Liver (tissue), 9 donors: ENCODE data around the gene PRPF6. TPM values are rescaled to one million over a fixed set of nuclear protein-coding genes. Genes with fewer than 3 reads are reported as not detected.

Experiments used
- DNase-seq: peaks from one replicate; pipeline ENCODE4 v3.0.0-alpha.2; 2017; ENCODE audit warnings: low spot score
- H3K27ac ChIP-seq, 2 donors: one replicate each; pipeline ENCODE4 v1.7.0; 2013; ENCODE audit warnings: inconsistent platforms in 2 of 2, low read length in 2 of 2, control low read depth in 1 of 2, low read depth in 1 of 2, mild to moderate bottlenecking in 1 of 2
- H3K27me3 ChIP-seq, 4 donors: one replicate each; pipeline versions ENCODE4 v1.6.1 to v1.7.0; 2013; ENCODE audit warnings: low read length in 3 of 4, inconsistent platforms in 1 of 4, mild to moderate bottlenecking in 1 of 4, moderate library complexity in 1 of 4; ENCODE audit not compliant: control insufficient read depth in 4 of 4, insufficient read depth in 4 of 4
- H3K36me3 ChIP-seq, 4 donors: one replicate each; pipeline versions ENCODE4 v1.6.1 to v1.7.0; 2013; ENCODE audit warnings: low read length in 3 of 4, mild to moderate bottlenecking in 3 of 4, low read depth in 1 of 4, moderate library complexity in 1 of 4; ENCODE audit not compliant: control insufficient read depth in 4 of 4, insufficient read depth in 3 of 4
- H3K4me1 ChIP-seq, 4 donors: one replicate each; pipeline versions ENCODE4 v1.6.1 to v1.7.0; 2013; ENCODE audit warnings: low read length in 3 of 4, mild to moderate bottlenecking in 3 of 4, moderate library complexity in 1 of 4; ENCODE audit not compliant: control insufficient read depth in 4 of 4, insufficient read depth in 4 of 4
- H3K4me3 ChIP-seq, 3 donors: one replicate each; pipeline versions ENCODE4 v1.6.1 to v1.7.0; 2013; ENCODE audit warnings: low read length in 3 of 3, control low read depth in 1 of 3, low read depth in 1 of 3, mild to moderate bottlenecking in 1 of 3
- H3K9ac ChIP-seq, 2 donors: one replicate each; pipeline ENCODE4 v1.7.0; 2013; ENCODE audit warnings: low read length in 2 of 2, mild to moderate bottlenecking in 2 of 2, moderate library complexity in 2 of 2, control low read depth in 1 of 2, low read depth in 1 of 2
- H3K9me3 ChIP-seq, 4 donors: one replicate each; pipeline versions ENCODE4 v1.6.1 to v1.7.0; 2013; ENCODE audit warnings: low read length in 3 of 4; ENCODE audit not compliant: control insufficient read depth in 4 of 4
- CTCF ChIP-seq: fragments of 150-350 bp; IDR thresholded peaks from 2 replicates; pipeline ENCODE4 v1.5.1; 2017; ENCODE audit warnings: improper control_type of control experiment, low read depth, low read length; ENCODE audit not compliant: missing input control
- EGR1 ChIP-seq, 2 donors: IDR thresholded peaks; 2 replicates each; pipeline ENCODE4 v1.6.1; 2016 to 2018; ENCODE audit warnings: antibody characterized with exemption in 2 of 2, low read depth in 2 of 2
- FOXA1 ChIP-seq: IDR thresholded peaks from 2 replicates; pipeline ENCODE4 v1.6.1; 2016; ENCODE audit warnings: antibody characterized with exemption
- FOXA2 ChIP-seq: IDR thresholded peaks from 2 replicates; pipeline ENCODE4 v1.6.1; 2016; ENCODE audit warnings: antibody characterized with exemption
- HNF4A ChIP-seq, 2 donors: conservative IDR thresholded peaks; 2 replicates each; pipeline ENCODE4 v1.6.1; 2016; ENCODE audit warnings: antibody characterized with exemption in 2 of 2, mild to moderate bottlenecking in 2 of 2
- HNF4G ChIP-seq: IDR thresholded peaks from 2 replicates; pipeline ENCODE4 v1.6.1; 2016; ENCODE audit warnings: antibody characterized with exemption
- JUND ChIP-seq, 2 donors: IDR thresholded peaks; 2 replicates each; pipeline ENCODE4 v1.6.1; 2016; ENCODE audit warnings: antibody characterized with exemption in 2 of 2
- NR2F2 ChIP-seq: IDR thresholded peaks from 2 replicates; pipeline ENCODE4 v1.6.1; 2016; ENCODE audit warnings: antibody characterized with exemption
- RAD21 ChIP-seq, 2 donors: IDR thresholded peaks; 2 replicates each; pipeline ENCODE4 v1.6.1; 2016; ENCODE audit warnings: antibody characterized with exemption in 2 of 2, mild to moderate bottlenecking in 2 of 2
- REST ChIP-seq: IDR thresholded peaks from 2 replicates; pipeline ENCODE4 v1.6.1; 2016; ENCODE audit warnings: antibody characterized with exemption, mild to moderate bottlenecking
- RXRA ChIP-seq, 2 donors: IDR thresholded peaks; 2 replicates each; pipeline ENCODE4 v1.6.1; 2017 to 2018; ENCODE audit warnings: antibody characterized with exemption in 2 of 2, mild to moderate bottlenecking in 1 of 2
- SP1 ChIP-seq: IDR thresholded peaks from 2 replicates; pipeline ENCODE4 v1.6.1; 2018; ENCODE audit warnings: antibody characterized with exemption, mild to moderate bottlenecking
- TAF1 ChIP-seq: conservative IDR thresholded peaks from 2 replicates; pipeline ENCODE4 v1.6.1; 2016; ENCODE audit warnings: antibody characterized with exemption, mild to moderate bottlenecking
- YY1 ChIP-seq: IDR thresholded peaks from 2 replicates; pipeline ENCODE4 v1.6.1; 2016; ENCODE audit warnings: antibody characterized with exemption, mild to moderate bottlenecking
- ZBTB33 ChIP-seq: IDR thresholded peaks from 2 replicates; pipeline ENCODE4 v1.6.1; 2016; ENCODE audit warnings: antibody characterized with exemption
- WGBS: extraction: QIAGEN DNeasy Blood & Tissue Kit; methylation state at CpG from one replicate; pipeline ENCODE4 v1.1.7; 2013; 5-methylcytosine and 5-hydroxymethylcytosine counted together
- polyA plus RNA-seq, 2 donors: library from polyadenylated mRNA; stranded (reverse) in 1 of 2; unstranded in 1 of 2; fragments of 200-250 nt in 1 of 2; fragments of >200 nt in 1 of 2; fragmentation: Nextera tagmentation in 1 of 2; extraction: Ambion mirVana in 1 of 2; gene quantifications; one replicate each; pipeline versions ENCODE4 v1.2.1 to v1.2.3, GENCODE V29; 2013 to 2015
- total RNA-seq, 2 donors: library from RNA; depleted of rRNA; stranded (reverse); fragments of >200 nt; gene quantifications; one replicate each; pipeline ENCODE4 v1.2.3, GENCODE V29; 2014
- TF ChIP-seq, protein P1 (sequence below): IDR thresholded peaks from 2 replicates; pipeline ENCODE4 v1.6.1; 2016; ENCODE audit warnings: antibody characterized with exemption
- donor health status: healthy.
- donor health status: healthy.
- donor health status: healthy.
- donor health status: healthy.
- donor health status: healthy.

The PRPF6 gene
- total and polyA plus RNA-seq, 4 donors: 16.3 to 24.9 (median 23.1) TPM

- no peak for TF ChIP-seq NR2F2
- TF ChIP-seq SP1: no peak
- no peak for TF ChIP-seq ZBTB33
These were observed 26.0 kb downstream of the PRPF6 start (continued) for GRCh38 chr20:64006902-64007301.

GRCh38 chr20:64009811-64010387, 29.0 kb downstream of the PRPF6 start:
- TF ChIP-seq REST: no peak
- TF ChIP-seq EGR1 (IDR thresholded peaks at IDR 0.05; ENCODE audit: low read depth in 2 of 2): no peak
- no peak for TF ChIP-seq CTCF
- no peak for TF ChIP-seq RAD21 (IDR thresholded peaks at IDR 0.05)
- no peak for TF ChIP-seq JUND (IDR thresholded peaks at IDR 0.05)
- no peak for TF ChIP-seq RXRA (IDR thresholded peaks at IDR 0.05)
- TF ChIP-seq FOXA1: no peak
- TF ChIP-seq, protein P1, sequence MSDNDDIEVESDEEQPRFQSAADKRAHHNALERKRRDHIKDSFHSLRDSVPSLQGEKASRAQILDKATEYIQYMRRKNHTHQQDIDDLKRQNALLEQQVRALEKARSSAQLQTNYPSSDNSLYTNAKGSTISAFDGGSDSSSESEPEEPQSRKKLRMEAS: no peak
- no peak for TF ChIP-seq FOXA2
- TF ChIP-seq HNF4A (conservative IDR thresholded peaks at IDR 0.05): no peak
- TF ChIP-seq TAF1: no peak
- no peak for TF ChIP-seq YY1
- no peak for TF ChIP-seq SP1
- TF ChIP-seq HNF4G: no peak
- no peak for TF ChIP-seq ZBTB33
- Histone ChIP-seq H3K4me3 (no peak overlapping the region), H3K27ac (no peak overlapping the region), H3K9me3 (no peaks in the 10 kb centered on the region), H3K9ac (no peak overlapping the region), H3K27me3 (no peaks in the 10 kb centered on the region), H3K36me3 (peaks cover 6 to 65% (median 43%) of the 10 kb centered on the region in 4 donors), H3K4me1 (no peaks in the 10 kb centered on the region)
- WGBS: 87% methylated on average over 13 of the region's 13 CpGs
- DNase-seq: no peak
